K562 (cell line): ENCODE results near the gene MRPL16. TPM values are rescaled to one million over a fixed set of nuclear protein-coding genes. Genes with fewer than 3 reads are reported as not detected.

ENCODE experiments used
- CCAR2 ChIP-seq: fragments of 200-400 bp; formaldehyde crosslinking; IDR thresholded peaks from 2 replicates; pipeline ENCODE4 v1.6.1; 2017; ENCODE audit warnings: mild to moderate bottlenecking, low read depth, low read length
- CSDE1 ChIP-seq, 2 experiments: fragments of 450-650 bp; IDR thresholded peaks; 2 replicates each; pipeline ENCODE4 v1.6.1; 2016; ENCODE audit warnings: mild to moderate bottlenecking in 1 of 2
- DIDO1 ChIP-seq: fragments of 450-650 bp; IDR thresholded peaks from 2 replicates; pipeline ENCODE4 v1.6.1; 2016; ENCODE audit warnings: low read depth, missing biosample characterization, missing genetic modification characterization
- E2F6 ChIP-seq, 2 experiments: IDR thresholded peaks; 2 replicates each; pipeline ENCODE4 v1.6.1; 2011; ENCODE audit warnings: borderline replicate concordance in 1 of 2, control low read depth in 1 of 2, low read depth in 1 of 2, low read length in 1 of 2, mild to moderate bottlenecking in 1 of 2, mixed read lengths in 1 of 2, moderate library complexity in 1 of 2; ENCODE audit not compliant: insufficient read depth in 1 of 2, insufficient read length in 1 of 2, poor library complexity in 1 of 2, severe bottlenecking in 1 of 2; ENCODE audit errors: extremely low read depth in 1 of 2
- ELK3 ChIP-seq: fragments of 450-650 bp; formaldehyde crosslinking; IDR thresholded peaks from 2 replicates; pipeline ENCODE4 v1.4.0; 2020; ENCODE audit warnings: mild to moderate bottlenecking
- EP300 ChIP-seq: IDR thresholded peaks from 2 replicates; pipeline ENCODE4 v1.6.1; 2012; ENCODE audit warnings: low read length, improper control_type of control experiment
- ETV5 ChIP-seq: sonication (generic); formaldehyde crosslinking; IDR thresholded peaks from 2 replicates; pipeline ENCODE4 v1.4.0; 2020; ENCODE audit warnings: low read depth, mild to moderate bottlenecking, missing genetic modification reagents
- GABPB2 ChIP-seq: fragments of 250-450 bp; sonication (Bioruptor Pico); conservative IDR thresholded peaks from 2 replicates; pipeline ENCODE4 v1.5.1; 2021; ENCODE audit warnings: mild to moderate bottlenecking
- GMEB1 ChIP-seq: fragments of 250-450 bp; sonication (Bioruptor Pico); IDR thresholded peaks from 2 replicates; pipeline ENCODE4 v1.4.0; 2020; ENCODE audit warnings: mild to moderate bottlenecking
- IRF1 ChIP-seq: sonication (generic); formaldehyde crosslinking; IDR thresholded peaks from 2 replicates; pipeline ENCODE4 v1.8.0; 2022; ENCODE audit warnings: missing genetic modification reagents, mild to moderate bottlenecking, borderline replicate concordance
- KHSRP ChIP-seq: fragments of 450-650 bp; IDR thresholded peaks from 2 replicates; pipeline ENCODE4 v1.6.1; 2017
- SREBF1 ChIP-seq: fragments of 150-350 bp; IDR thresholded peaks from 2 replicates; pipeline ENCODE4 v1.6.1; 2014; ENCODE audit warnings: antibody characterized with exemption, low read depth, low read length, borderline replicate concordance
- TCF3 ChIP-seq: sonication (generic); formaldehyde crosslinking; IDR thresholded peaks from 2 replicates; pipeline ENCODE4 v1.4.0; 2020; ENCODE audit warnings: mild to moderate bottlenecking, missing genetic modification reagents
- TOE1 ChIP-seq, 2 experiments: fragments of 450-650 bp in 1 of 2; sonication (generic) in 1 of 2; formaldehyde crosslinking in 1 of 2; IDR thresholded peaks; 2 replicates each; pipeline versions ENCODE4 v1.7.1 to v1.8.0; 2016 to 2022; ENCODE audit warnings: borderline replicate concordance in 2 of 2, mild to moderate bottlenecking in 2 of 2, antibody characterized with exemption in 1 of 2, inconsistent platforms in 1 of 2, low read depth in 1 of 2, missing genetic modification reagents in 1 of 2, moderate library complexity in 1 of 2
- XRCC5 ChIP-seq: fragments of 200-400 bp; formaldehyde crosslinking; IDR thresholded peaks from 2 replicates; pipeline ENCODE4 v1.6.1; 2017; ENCODE audit warnings: low read depth, mild to moderate bottlenecking, low read length
- ZKSCAN3 ChIP-seq: fragments of 250-450 bp; sonication (Bioruptor Pico); IDR thresholded peaks from 2 replicates; pipeline ENCODE4 v1.4.0; 2020
- ZNF12 ChIP-seq: sonication (generic); formaldehyde crosslinking; IDR thresholded peaks from 2 replicates; pipeline ENCODE4 v1.4.0; 2020; ENCODE audit warnings: mild to moderate bottlenecking, missing genetic modification reagents
- ZNF224 ChIP-seq: sonication (generic); formaldehyde crosslinking; IDR thresholded peaks from 2 replicates; pipeline ENCODE4 v1.8.0; 2022; ENCODE audit warnings: mild to moderate bottlenecking, missing genetic modification reagents
- ZNF253 ChIP-seq: fragments of 250-450 bp; sonication (Bioruptor Pico); conservative IDR thresholded peaks from 2 replicates; pipeline ENCODE4 v1.6.1; 2021; ENCODE audit warnings: mild to moderate bottlenecking
- ZNF280A ChIP-seq: fragments of 450-650 bp; IDR thresholded peaks from 2 replicates; pipeline ENCODE4 v1.6.1; 2018; ENCODE audit warnings: mild to moderate bottlenecking, low read depth; ENCODE audit not compliant: partially characterized antibody
- ZNF57 ChIP-seq: fragments of 450-650 bp; formaldehyde crosslinking; IDR thresholded peaks from 2 replicates; pipeline ENCODE4 v1.4.0; 2020; ENCODE audit warnings: mild to moderate bottlenecking, moderate library complexity
- polyA plus RNA-seq, 8 experiments: library from polyadenylated mRNA; depleted of rRNA in 4 of 8; stranded (reverse) in 5 of 8; unstranded in 3 of 8; fragments of >200 nt; fragmentation: Nextera tagmentation in 2 of 8; fragmentation: Illumina TruSeq in 1 of 8; extraction: Ambion mirVana in 2 of 8; extraction: Trizol in 1 of 8; gene quantifications; 2 replicates each; pipeline versions ENCODE4 v1.2.1 to v1.2.3, GENCODE V29; 2011 to 2014; ENCODE audit warnings: inconsistent platforms in 1 of 8, missing spikeins in 1 of 8
- total RNA-seq, 7 experiments: library from RNA; depleted of rRNA in 6 of 7; stranded (reverse); fragments of >200 nt in 6 of 7; fragmentation: Illumina TruSeq in 2 of 7; extraction: Trizol in 2 of 7; gene quantifications; 2 replicates each; pipeline versions ENCODE4 v1.2.1 to v1.2.3, GENCODE V29; 2011 to 2021; ENCODE audit warnings: low replicate concordance in 1 of 7

The MRPL16 gene
- total and polyA plus RNA-seq, 9 of the 15 experiments (the other 6 are each of a cell fraction or from before 2014, with no cell fraction given) = 63.3 to 209 (median 157) TPM

- TF ChIP-seq IRF1 (CRISPR knock-in tag) (no peak), KHSRP (no peak), TOE1 (IDR thresholded peaks at IDR 0.05; ENCODE audit: borderline replicate concordance) (peak; percentile 52; the same call in 1 of the 2 replicates), TOE1 (CRISPR knock-in tag; IDR thresholded peaks at IDR 0.05; ENCODE audit: borderline replicate concordance, low read depth) (no peak), ZNF280A (no peak), SREBF1 (no peak), XRCC5 (peak; percentile 99), EP300 (peak; percentile 43), ELK3 (CRISPR knock-in tag) (no peak), GMEB1 (peak; percentile 44; the same call in 1 of the 2 replicates), TCF3 (CRISPR knock-in tag) (peak; percentile 42; the same call in 1 of the 2 replicates), CCAR2 (no peak), CSDE1 (IDR thresholded peaks at IDR 0.05) (no peak), ZNF253 (CRISPR knock-in tag) (no peak), ZNF57 (CRISPR knock-in tag) (no peak), DIDO1 (peak; percentile 95), GABPB2 (CRISPR knock-in tag) (0 out of 2 replicates have a peak, but pooled peaks have one; percentile 36), ZNF12 (CRISPR knock-in tag) (0 out of 2 replicates have a peak, but pooled peaks have one; percentile 32), E2F6 (IDR thresholded peaks at IDR 0.05; ENCODE audit: borderline replicate concordance in 1 of 2, extremely low read depth in 1 of 2, insufficient read depth in 1 of 2, insufficient read length in 1 of 2, low read depth in 1 of 2, low read length in 1 of 2, poor library complexity in 1 of 2, severe bottlenecking in 1 of 2) (peak; percentile 56 to 66), ZKSCAN3 (CRISPR knock-in tag) (no peak), ZNF224 (CRISPR knock-in tag) (no peak), ETV5 (CRISPR knock-in tag) (peak; percentile 82)
These were observed at the start of gene MRPL16 (continued) for GRCh38 chr11:59810189-59810910.
